Esophagus muscularis mucosa (tissue), 4 donors: ENCODE measurements around the gene POC1A.

ENCODE experiments used
- CTCF ChIP-seq, 3 experiments: fragments of 200-600 bp in 2 of 3; fragments of 450-650 bp in 1 of 3; sonication (generic) in 2 of 3; IDR thresholded peaks; one replicate each; pipeline ENCODE4 v1.5.1; 2017 to 2019; ENCODE audit warnings: antibody characterized with exemption in 3 of 3, mild to moderate bottlenecking in 2 of 3, moderate library complexity in 1 of 3
- EP300 ChIP-seq: sonication (generic); formaldehyde crosslinking; IDR thresholded peaks from one replicate; pipeline ENCODE4 v1.6.1; 2017; ENCODE audit warnings: antibody characterized with exemption
- POLR2A ChIP-seq: fragments of 450-650 bp; IDR thresholded peaks from one replicate; pipeline ENCODE4 v1.6.1; 2017; ENCODE audit warnings: antibody characterized with exemption, moderate library complexity, mild to moderate bottlenecking, low read depth
- POLR2AphosphoS5 ChIP-seq, 2 donors: sonication (generic); formaldehyde crosslinking; IDR thresholded peaks; one replicate each; pipeline ENCODE4 v1.6.1; 2017; ENCODE audit warnings: antibody characterized with exemption in 2 of 2

GRCh38 chr3:52146189-52146588, 8.0 kb downstream of the POC1A start:
- TF ChIP-seq POLR2AphosphoS5 (IDR thresholded peaks at IDR 0.05): no peak
- no peak for TF ChIP-seq CTCF (IDR thresholded peaks at IDR 0.05)
- TF ChIP-seq EP300: no peak
- no peak for TF ChIP-seq POLR2A
